Left ventricle myocardium inferior (tissue), 1 donor: Measurements from ENCODE around the gene TMEM80. TPM values are rescaled to one million over a fixed set of nuclear protein-coding genes. Genes with fewer than 3 reads are reported as not detected.

Experiments
- DNase-seq: peaks from one replicate; pipeline ENCODE4 v3.0.0-alpha.2; 2020
- H3K27ac ChIP-seq: fragments of 200-600 bp; replicated peaks from 2 replicates; pipeline ENCODE4 v1.8.0; 2021
- H3K27me3 ChIP-seq: fragments of 200-600 bp; 2 replicates; pipeline ENCODE4 v1.8.0; 2021; ENCODE audit warnings: low read depth
- H3K36me3 ChIP-seq: fragments of 200-600 bp; 2 replicates; pipeline ENCODE4 v1.8.0; 2021
- H3K4me1 ChIP-seq: fragments of 200-600 bp; 2 replicates; pipeline ENCODE4 v1.8.0; 2021
- H3K4me3 ChIP-seq: fragments of 200-600 bp; 2 replicates; pipeline ENCODE4 v1.8.0; 2021; ENCODE audit warnings: mild to moderate bottlenecking, moderate library complexity
- H3K9me3 ChIP-seq: fragments of 200-600 bp; replicated peaks from 2 replicates; pipeline ENCODE4 v1.8.0; 2021
- CTCF ChIP-seq: fragments of 200-600 bp; IDR thresholded peaks from 2 replicates; pipeline ENCODE4 v1.8.0; 2021; ENCODE audit warnings: antibody characterized with exemption, mild to moderate bottlenecking, borderline replicate concordance
- intact Hi-C: fragments of 100-400 bp; cut with micrococcal nuclease; formaldehyde crosslinking; loops from one replicate; pipeline ENCODE4 v1.11.0; 2022
- total RNA-seq: library from RNA; stranded (reverse); fragmentation: NEBNext Ultra II Directional; extraction: Animal tissue kit (Norgen Biotek cat#: 25700); gene quantifications from one replicate; pipeline ENCODE4 v1.2.1, GENCODE V29; 2021
- donor health status: DM: no; HTN: yes; CAD: no; lungs with severe emphysema.

TMEM80 gene
- total RNA-seq, 1 donor from 2014 or later = 10.3 TPM

- no peak for TF ChIP-seq CTCF
- H3K36me3 ChIP-seq = no peaks in the 10 kb centered on the region
- peaks cover 60% of the 10 kb centered on the region for H3K27me3 ChIP-seq
- peaks cover 9% of the 10 kb centered on the region for H3K9me3 ChIP-seq
- DNase-seq = no peak
- no peak overlapping the region for H3K27ac ChIP-seq
- H3K4me3 ChIP-seq = no peak overlapping the region
- H3K4me1 ChIP-seq = peaks cover 16% of the 10 kb centered on the region
- intact Hi-C loops = loop anchor here (10.0 kb wide), 1 partner anchor 55 kb away; no protein-coding TSS in a partner anchor
Observed at GRCh38 chr11:719214-720016, 23.8 kb downstream of the TMEM80 start.

- intact Hi-C loops = loop anchor here (10.0 kb wide), 1 partner anchor 55 kb away; no protein-coding TSS in a partner anchor
- TF ChIP-seq CTCF = no peak
- H3K9me3 ChIP-seq = peaks cover 5% of the 10 kb centered on the region
- H3K4me1 ChIP-seq = peaks cover 16% of the 10 kb centered on the region
- peaks cover 67% of the 10 kb centered on the region for H3K27me3 ChIP-seq
- H3K36me3 ChIP-seq = no peaks in the 10 kb centered on the region
- H3K27ac ChIP-seq = no peak overlapping the region
- no peak overlapping the region for H3K4me3 ChIP-seq
- DNase-seq = no peak
Observed at GRCh38 chr11:720017-720641, 24.5 kb downstream of the TMEM80 start.

GRCh38 chr11:720642-721246 is 25.1 kb downstream of the TMEM80 start:
- H3K4me3 ChIP-seq = peak overlapping the region; percentile 34
- DNase-seq = no peak
- no peak for TF ChIP-seq CTCF

GRCh38 chr11:721247-721740 is 25.7 kb downstream of the TMEM80 start:
- TF ChIP-seq CTCF = no peak
- Histone ChIP-seq H3K4me3 (peak overlapping the region; percentile 34), H3K4me1 (peaks cover 26% of the 10 kb centered on the region), H3K27ac (no peak overlapping the region), H3K36me3 (no peaks in the 10 kb centered on the region), H3K9me3 (no peaks in the 10 kb centered on the region), H3K27me3 (peaks cover 76% of the 10 kb centered on the region)
- DNase-seq = no peak
- intact Hi-C loops = loop anchor here (10.0 kb wide), 1 partner anchor 56 kb away; no protein-coding TSS in a partner anchor

More at GRCh38 chr11:720642-721246, 25.1 kb downstream of the TMEM80 start:
- Histone ChIP-seq H3K36me3 (no peaks in the 10 kb centered on the region), H3K27ac (no peak overlapping the region), H3K4me1 (peaks cover 20% of the 10 kb centered on the region), H3K9me3 (no peaks in the 10 kb centered on the region), H3K27me3 (peaks cover 71% of the 10 kb centered on the region)
- intact Hi-C loops = loop anchor here (10.0 kb wide), 1 partner anchor 56 kb away; no protein-coding TSS in a partner anchor

- no peak for DNase-seq
- Histone ChIP-seq H3K9me3 (no peaks in the 10 kb centered on the region), H3K36me3 (no peaks in the 10 kb centered on the region), H3K27ac (no peak overlapping the region), H3K4me3 (no peak overlapping the region), H3K27me3 (peaks cover 79% of the 10 kb centered on the region), H3K4me1 (peaks cover 31% of the 10 kb centered on the region)
- intact Hi-C loops = loop anchor here (10.0 kb wide), 1 partner anchor 57 kb away; no protein-coding TSS in a partner anchor
- no peak for TF ChIP-seq CTCF
Observed at GRCh38 chr11:721741-722345, 26.2 kb downstream of the TMEM80 start.
